ENCODE results near the gene SENP5. TPM values are rescaled to one million over a fixed set of nuclear protein-coding genes. Genes with fewer than 3 reads are reported as not detected.
A peak's percentile ranks its signal among the peaks of the same experiment; 100 is the strongest.

Gene SENP5
- total RNA-seq, 1 experiment from 2014 or later, result 30.4 TPM

- Histone ChIP-seq H3K79me1 (ENCODE audit: insufficient read depth, low read depth, low read length, poor library complexity, severe bottlenecking) (peaks cover 2% of the 10 kb centered on the region), H4K20me1 (ENCODE audit: control insufficient read depth, insufficient read depth, insufficient read length) (no peaks in the 10 kb centered on the region), H2AK5ac (ENCODE audit: insufficient read length, low read length) (no peak overlapping the region), H2AFZ (ENCODE audit: low read length) (no peak overlapping the region), H2BK20ac (ENCODE audit: low read depth, low read length, poor library complexity, severe bottlenecking) (no peak overlapping the region), H4K91ac (ENCODE audit: insufficient read length, low read depth, low read length) (no peak overlapping the region), H3K56ac (ENCODE audit: insufficient read length, low read depth, low read length) (no peak overlapping the region), H3K23ac (ENCODE audit: insufficient read length, low read depth, low read length) (no peak overlapping the region), H3K79me2 (ENCODE audit: insufficient read depth, low read length) (peaks cover 9% of the 10 kb centered on the region; the same call in 1 of the 2 replicates), H3K4ac (ENCODE audit: low read depth, low read length) (no peak overlapping the region), H3K27ac (ENCODE audit: insufficient read length, low read depth, low read length) (no peak overlapping the region), H3K4me2 (ENCODE audit: insufficient read depth, insufficient read length, low read length) (no peak overlapping the region), H2BK5ac (ENCODE audit: insufficient read length, low read length) (no peak overlapping the region), H3K18ac (ENCODE audit: insufficient read length, low read depth, low read length) (no peak overlapping the region), H4K8ac (replicated peaks; ENCODE audit: insufficient read length, low read depth, low read length) (no peak overlapping the region), H2BK120ac (ENCODE audit: low read depth, low read length, poor library complexity, severe bottlenecking) (no peak overlapping the region), H3K27me3 (ENCODE audit: insufficient read depth, low read length) (no peaks in the 10 kb centered on the region), H3T11ph (ENCODE audit: low read length) (no peak overlapping the region), H3K14ac (ENCODE audit: insufficient read depth, low read length) (no peak overlapping the region; the same call in 1 of the 2 replicates), H3K9me3 (ENCODE audit: control insufficient read depth, low read depth, low read length) (no peaks in the 10 kb centered on the region), H3K4me1 (ENCODE audit: insufficient read depth, low read length) (peaks cover 3% of the 10 kb centered on the region; the same call in 1 of the 2 replicates), H4K5ac (ENCODE audit: insufficient read length, low read depth, low read length) (peak overlapping the region; percentile 33), H3K9ac (ENCODE audit: extremely low read depth, insufficient read length, low read length) (no peak overlapping the region), H2BK15ac (ENCODE audit: low read depth, low read length) (no peak overlapping the region), H2BK12ac (ENCODE audit: insufficient read length, low read depth, low read length) (no peak overlapping the region), H3K23me2 (ENCODE audit: insufficient read length, low read depth, low read length, poor library complexity, severe bottlenecking) (peaks cover 6% of the 10 kb centered on the region)
- peak; percentile 43; the same call in 1 of the 3 replicates for TF ChIP-seq CTCF (conservative IDR thresholded peaks at IDR 0.05)
- Mint-ChIP-seq H3K9me3 (no peaks in the 10 kb centered on the region; a peak in 1 of 5 replicates), H3K36me3 (ENCODE audit: insufficient read depth in 1 of 3, low read depth in 3 of 3) (peaks cover 0 to 7% (median 4%) of the 10 kb centered on the region in 3 experiments; a peak in 3 of 7 replicates), H3K4me3 (no peak overlapping the region), H3K27ac (no peak overlapping the region), H3K4me1 (peaks cover 18 to 20% of the 10 kb centered on the region in 2 experiments), H3K27me3 (ENCODE audit: low read depth) (peaks cover 15% of the 10 kb centered on the region)
- no CpG with 5 or more reads among the region's 10 CpGs for WGBS (ENCODE audit: extremely low coverage, insufficient read length, low lambda C conversion rate)
- DNase-seq, result peak; percentile 47
These were observed 79.6 kb downstream of the SENP5 start for GRCh38 chr3:196947136-196947859.

Data from H9 (cell line).